ENCODE measurements around the gene DYRK1B.

DYRK1B gene

GRCh38 chr19:39843919-39844793, 10.2 kb upstream of the DYRK1B start:
- no peak for DNase-seq (ENCODE audit: insufficient read length, low spot score)
- TF ChIP-seq PAX5 (IDR thresholded peaks at IDR 0.05; ENCODE audit: insufficient read depth, low read length, severe bottlenecking) (no peak), POU2F2 (IDR thresholded peaks at IDR 0.05; ENCODE audit: low read depth, low read length) (no peak), POLR2A (IDR thresholded peaks at IDR 0.05; ENCODE audit: low read depth, low read length) (no peak), TAF1 (IDR thresholded peaks at IDR 0.05; ENCODE audit: low read depth, low read length) (no peak), POLR2AphosphoS5 (IDR thresholded peaks at IDR 0.05; ENCODE audit: low read depth, low read length) (no peak), SPI1 (IDR thresholded peaks at IDR 0.05; ENCODE audit: low read depth, low read length) (no peak)
- no peak for FAIRE-seq

DNA sequence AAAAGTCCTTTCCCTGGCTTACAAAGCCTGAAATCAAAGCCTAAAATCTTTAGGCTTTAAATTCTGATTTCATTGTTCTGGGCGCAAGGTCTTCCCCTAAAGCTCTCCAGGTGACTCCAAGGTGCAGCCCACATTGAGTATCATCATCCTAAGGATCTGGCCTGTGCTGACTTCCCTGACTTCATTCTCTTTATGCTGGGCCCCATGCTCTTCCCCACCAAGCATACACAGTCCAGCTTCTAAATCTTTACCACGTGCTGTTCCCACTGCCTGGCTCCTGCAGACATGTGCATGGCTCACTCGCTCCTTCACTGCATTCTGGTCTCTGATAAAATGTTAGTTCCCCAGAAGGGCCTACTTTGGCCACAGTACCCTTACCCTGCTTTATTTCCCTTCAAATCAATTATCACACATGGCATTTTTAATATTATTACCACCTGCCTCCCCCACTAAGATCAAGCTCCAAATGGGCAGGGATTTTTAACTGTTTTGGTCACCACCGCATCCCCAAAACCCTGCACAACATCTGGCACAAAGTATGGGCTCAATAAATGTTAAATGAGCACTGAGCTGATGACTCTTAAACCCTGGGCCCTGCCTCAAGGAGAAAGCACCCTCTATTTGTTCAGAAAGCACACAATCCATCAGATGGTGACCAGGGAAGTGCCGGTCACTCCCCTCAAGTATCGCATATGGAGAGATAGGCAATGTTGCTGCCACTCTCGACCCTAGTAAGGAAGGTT, 8.9 kb upstream of the DYRK1B start:
- TF ChIP-seq PAX5 (IDR thresholded peaks at IDR 0.05; ENCODE audit: insufficient read depth, low read length, severe bottlenecking) (no peak), POU2F2 (IDR thresholded peaks at IDR 0.05; ENCODE audit: low read depth, low read length) (no peak), TAF1 (IDR thresholded peaks at IDR 0.05; ENCODE audit: low read depth, low read length) (no peak), SPI1 (IDR thresholded peaks at IDR 0.05; ENCODE audit: low read depth, low read length) (no peak), POLR2AphosphoS5 (IDR thresholded peaks at IDR 0.05; ENCODE audit: low read depth, low read length) (no peak), POLR2A (IDR thresholded peaks at IDR 0.05; ENCODE audit: low read depth, low read length) (no peak)
- FAIRE-seq = no peak
- no peak for DNase-seq (ENCODE audit: insufficient read length, low spot score)

DNA sequence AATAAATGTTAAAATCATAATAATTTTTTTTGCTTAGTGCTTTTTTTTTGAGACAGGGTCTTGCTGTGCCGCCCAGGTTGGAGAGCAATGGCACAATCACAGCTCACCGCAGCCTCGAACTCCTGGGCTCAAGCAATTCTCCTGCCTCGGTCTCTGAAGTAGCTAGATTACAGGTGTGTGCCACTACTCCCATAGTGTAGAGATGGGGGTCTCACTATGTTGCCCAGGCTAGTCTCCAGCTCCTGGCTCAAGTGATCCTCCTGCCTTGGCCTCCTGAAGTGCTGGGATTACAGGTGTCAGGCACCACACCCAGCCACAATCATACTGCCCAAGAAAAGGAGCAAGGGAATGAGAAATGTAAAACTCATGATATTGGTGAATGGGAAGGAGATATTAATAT, 7.1 kb upstream of the DYRK1B start:
- DNase-seq (ENCODE audit: insufficient read length, low spot score) (no peak), FAIRE-seq (no peak)
- TF ChIP-seq PAX5 (IDR thresholded peaks at IDR 0.05; ENCODE audit: insufficient read depth, low read length, severe bottlenecking) (no peak), TAF1 (IDR thresholded peaks at IDR 0.05; ENCODE audit: low read depth, low read length) (no peak), POU2F2 (IDR thresholded peaks at IDR 0.05; ENCODE audit: low read depth, low read length) (no peak), POLR2AphosphoS5 (IDR thresholded peaks at IDR 0.05; ENCODE audit: low read depth, low read length) (no peak), POLR2A (IDR thresholded peaks at IDR 0.05; ENCODE audit: low read depth, low read length) (no peak), SPI1 (IDR thresholded peaks at IDR 0.05; ENCODE audit: low read depth, low read length) (no peak)

- no peak for FAIRE-seq
- no peak for TF ChIP-seq SPI1 (IDR thresholded peaks at IDR 0.05; ENCODE audit: low read depth, low read length)
- DNase-seq (ENCODE audit: insufficient read length, low spot score) = no peak
Measured at GRCh38 chr19:39840492-39840891, 6.5 kb upstream of the DYRK1B start.

DNA sequence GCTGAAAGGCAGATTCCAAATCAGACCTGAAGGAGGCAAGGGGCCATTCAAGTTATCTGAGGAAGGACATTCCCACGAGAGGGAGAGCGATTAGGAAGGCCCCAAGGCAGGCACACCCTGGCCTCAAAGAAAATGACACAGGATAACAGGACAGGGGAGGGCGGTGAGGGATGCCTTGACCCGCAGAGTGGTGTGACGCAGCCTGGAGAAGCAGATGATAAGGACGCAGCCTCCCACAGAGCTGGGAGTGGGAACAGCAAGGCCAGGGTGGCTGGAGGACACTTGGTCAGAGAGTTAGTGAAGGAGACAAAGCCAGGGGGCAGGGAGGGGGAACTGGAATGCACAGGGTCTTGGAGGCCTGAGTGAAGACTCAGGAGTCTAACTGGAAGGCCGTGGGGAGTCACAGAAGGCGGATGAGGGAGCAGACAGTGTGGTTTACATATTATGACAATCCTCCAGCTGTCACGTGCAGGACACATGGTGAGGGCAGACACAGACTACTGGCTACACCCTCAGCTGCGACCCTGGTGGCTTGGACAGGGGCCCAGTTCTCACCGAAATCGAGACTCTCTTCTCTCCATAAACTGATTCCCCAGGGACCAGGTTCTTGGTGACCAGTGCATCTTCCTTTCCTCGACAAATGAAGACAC, 5.8 kb upstream of the DYRK1B start:
- TF ChIP-seq TAF1 (IDR thresholded peaks at IDR 0.05; ENCODE audit: low read depth, low read length) (no peak), SPI1 (IDR thresholded peaks at IDR 0.05; ENCODE audit: low read depth, low read length) (no peak), POU2F2 (IDR thresholded peaks at IDR 0.05; ENCODE audit: low read depth, low read length) (no peak), PAX5 (IDR thresholded peaks at IDR 0.05; ENCODE audit: insufficient read depth, low read length, severe bottlenecking) (no peak), POLR2AphosphoS5 (IDR thresholded peaks at IDR 0.05; ENCODE audit: low read depth, low read length) (no peak), POLR2A (IDR thresholded peaks at IDR 0.05; ENCODE audit: low read depth, low read length) (no peak)
- no peak for FAIRE-seq
- no peak for DNase-seq (ENCODE audit: insufficient read length, low spot score)

- FAIRE-seq (no peak), DNase-seq (ENCODE audit: insufficient read length, low spot score) (no peak)
- no peak for TF ChIP-seq POLR2AphosphoS5 (IDR thresholded peaks at IDR 0.05; ENCODE audit: low read depth, low read length)
- no peak for TF ChIP-seq POLR2A (IDR thresholded peaks at IDR 0.05; ENCODE audit: low read depth, low read length)
- TF ChIP-seq TAF1 (IDR thresholded peaks at IDR 0.05; ENCODE audit: low read depth, low read length) = no peak
- TF ChIP-seq POU2F2 (IDR thresholded peaks at IDR 0.05; ENCODE audit: low read depth, low read length) = no peak
- TF ChIP-seq SPI1 (IDR thresholded peaks at IDR 0.05; ENCODE audit: low read depth, low read length) = no peak
- TF ChIP-seq PAX5 (IDR thresholded peaks at IDR 0.05; ENCODE audit: insufficient read depth, low read length, severe bottlenecking) = no peak
Measured at GRCh38 chr19:39838569-39838968, 4.6 kb upstream of the DYRK1B start.

- DNase-seq (ENCODE audit: insufficient read length, low spot score) = no peak
- no peak for FAIRE-seq
- TF ChIP-seq SPI1 (IDR thresholded peaks at IDR 0.05; ENCODE audit: low read depth, low read length) (no peak), POLR2A (IDR thresholded peaks at IDR 0.05; ENCODE audit: low read depth, low read length) (no peak), POU2F2 (IDR thresholded peaks at IDR 0.05; ENCODE audit: low read depth, low read length) (no peak), PAX5 (IDR thresholded peaks at IDR 0.05; ENCODE audit: insufficient read depth, low read length, severe bottlenecking) (no peak), TAF1 (IDR thresholded peaks at IDR 0.05; ENCODE audit: low read depth, low read length) (no peak), POLR2AphosphoS5 (IDR thresholded peaks at IDR 0.05; ENCODE audit: low read depth, low read length) (no peak)
Measured at GRCh38 chr19:39837978-39838377, 4.0 kb upstream of the DYRK1B start.

DNA sequence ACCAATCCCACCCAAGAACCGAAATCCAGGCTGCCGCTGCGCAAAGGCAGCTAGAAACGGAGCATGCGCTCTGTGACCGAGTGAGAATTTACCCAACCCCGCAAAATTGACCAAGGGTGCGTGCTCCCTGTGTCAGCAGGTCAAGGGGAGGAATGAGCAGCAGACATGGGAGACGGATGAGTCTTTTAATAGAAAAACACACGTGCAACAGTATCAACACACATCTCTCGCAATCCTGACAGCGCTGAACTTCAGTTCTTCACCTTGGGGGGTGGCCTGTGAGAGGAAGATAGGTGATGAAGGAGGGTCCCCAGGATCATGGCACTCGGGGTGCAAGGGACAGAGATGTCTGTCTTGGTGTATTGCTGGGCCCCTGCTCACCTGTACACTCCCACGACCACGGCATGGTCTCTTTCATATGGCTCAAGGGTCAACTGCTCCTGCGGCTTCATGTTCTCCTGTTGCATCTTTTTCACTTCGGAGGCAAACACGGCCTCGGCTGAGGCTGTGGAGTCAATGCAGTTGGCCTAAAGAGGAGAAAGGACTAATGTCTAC, 402 bp upstream of the DYRK1B start:
- no peak for DNase-seq (ENCODE audit: insufficient read length, low spot score)
- FAIRE-seq = peak; percentile 13

DNA sequence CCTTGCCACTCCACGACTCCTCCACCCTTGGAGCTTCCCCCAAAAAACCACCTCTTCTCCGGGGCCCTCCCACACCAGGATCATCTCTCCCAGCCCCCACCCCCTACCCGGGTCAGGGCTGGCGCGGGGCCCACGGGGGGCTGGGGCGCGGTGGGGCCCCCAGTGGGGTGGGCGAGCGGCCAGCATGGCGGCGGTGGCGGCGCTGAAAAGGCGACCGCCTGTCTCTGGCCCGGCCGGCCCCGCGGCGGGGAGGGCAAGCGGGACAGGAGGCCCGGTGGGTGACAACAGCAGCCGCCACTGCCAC, 850 bp downstream of the DYRK1B start:
- DNase-seq (ENCODE audit: insufficient read length, low spot score) = no peak
- no peak for FAIRE-seq
- TF ChIP-seq POU2F2 (IDR thresholded peaks at IDR 0.05; ENCODE audit: low read depth, low read length) (no peak), PAX5 (IDR thresholded peaks at IDR 0.05; ENCODE audit: insufficient read depth, low read length, severe bottlenecking) (no peak)

More for the DNA sequence above, 402 bp upstream of the DYRK1B start:
- TF ChIP-seq POLR2AphosphoS5 (IDR thresholded peaks at IDR 0.05; ENCODE audit: low read depth, low read length) (no peak), POLR2A (IDR thresholded peaks at IDR 0.05; ENCODE audit: low read depth, low read length) (no peak), POU2F2 (IDR thresholded peaks at IDR 0.05; ENCODE audit: low read depth, low read length) (no peak), PAX5 (IDR thresholded peaks at IDR 0.05; ENCODE audit: insufficient read depth, low read length, severe bottlenecking) (no peak), TAF1 (IDR thresholded peaks at IDR 0.05; ENCODE audit: low read depth, low read length) (no peak), SPI1 (IDR thresholded peaks at IDR 0.05; ENCODE audit: low read depth, low read length) (no peak)
